ENCODE data around the gene CST9L.

DNA sequence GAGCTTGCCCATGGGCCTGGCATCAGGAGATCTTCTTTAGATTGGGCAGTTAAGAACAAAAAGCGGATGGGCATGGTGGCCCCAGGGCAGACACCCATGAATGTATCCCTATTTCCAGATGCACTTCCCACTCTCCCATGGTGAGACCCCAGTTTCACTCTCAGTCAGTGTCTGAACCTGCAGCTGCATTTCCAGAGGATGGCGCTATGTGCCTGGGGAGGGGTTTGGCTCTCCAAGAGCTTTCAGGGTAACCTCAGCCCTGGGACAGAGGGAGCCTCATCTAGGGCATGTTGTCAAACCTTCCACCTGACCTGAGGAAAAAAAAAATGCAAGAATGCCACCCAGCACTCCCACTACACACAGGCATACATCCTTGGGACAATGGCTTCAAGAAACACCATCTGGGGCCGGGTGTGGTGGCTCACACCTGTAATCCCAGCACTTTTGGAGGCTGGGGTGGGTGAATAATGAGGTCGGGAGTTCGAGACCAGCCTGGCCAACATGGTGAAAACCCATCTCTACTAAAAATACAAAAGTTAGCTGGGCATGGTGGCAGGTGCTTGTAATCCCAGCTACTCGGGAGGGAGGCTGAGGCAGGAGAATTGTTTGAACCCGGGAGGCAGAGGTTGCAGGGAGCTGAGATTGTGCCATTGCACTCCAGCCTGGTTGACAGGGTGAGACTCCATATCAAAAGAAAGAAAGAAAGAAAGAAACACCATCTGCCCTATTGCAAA is 1.9 kb downstream of the CST9L start:
- TF ChIP-seq EZH2 (IDR thresholded peaks at IDR 0.05; ENCODE audit: low read depth) = no peak
- TF ChIP-seq, protein P1, sequence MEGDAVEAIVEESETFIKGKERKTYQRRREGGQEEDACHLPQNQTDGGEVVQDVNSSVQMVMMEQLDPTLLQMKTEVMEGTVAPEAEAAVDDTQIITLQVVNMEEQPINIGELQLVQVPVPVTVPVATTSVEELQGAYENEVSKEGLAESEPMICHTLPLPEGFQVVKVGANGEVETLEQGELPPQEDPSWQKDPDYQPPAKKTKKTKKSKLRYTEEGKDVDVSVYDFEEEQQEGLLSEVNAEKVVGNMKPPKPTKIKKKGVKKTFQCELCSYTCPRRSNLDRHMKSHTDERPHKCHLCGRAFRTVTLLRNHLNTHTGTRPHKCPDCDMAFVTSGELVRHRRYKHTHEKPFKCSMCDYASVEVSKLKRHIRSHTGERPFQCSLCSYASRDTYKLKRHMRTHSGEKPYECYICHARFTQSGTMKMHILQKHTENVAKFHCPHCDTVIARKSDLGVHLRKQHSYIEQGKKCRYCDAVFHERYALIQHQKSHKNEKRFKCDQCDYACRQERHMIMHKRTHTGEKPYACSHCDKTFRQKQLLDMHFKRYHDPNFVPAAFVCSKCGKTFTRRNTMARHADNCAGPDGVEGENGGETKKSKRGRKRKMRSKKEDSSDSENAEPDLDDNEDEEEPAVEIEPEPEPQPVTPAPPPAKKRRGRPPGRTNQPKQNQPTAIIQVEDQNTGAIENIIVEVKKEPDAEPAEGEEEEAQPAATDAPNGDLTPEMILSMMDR (conservative IDR thresholded peaks at IDR 0.05) = no peak
